ENCODE data around the gene LCE3B. TPM values are rescaled to one million over a fixed set of nuclear protein-coding genes. Genes with fewer than 3 reads are reported as not detected.
A peak's percentile ranks its signal among the peaks of the same experiment; 100 is the strongest.

Gene LCE3B
- total and polyA plus RNA-seq, 3 donors from 2014 or later: not detected

GRCh38 chr1:152621993-152622392, 8.4 kb downstream of the LCE3B start:
- Histone ChIP-seq H3K36me3 (ENCODE audit: low read depth, missing control alignments) (no peaks in the 10 kb centered on the region), H3K27ac (no peak overlapping the region), H3K4me3 (no peak overlapping the region), H3K27me3 (no peaks in the 10 kb centered on the region), H3K9me3 (no peaks in the 10 kb centered on the region), H3K4me1 (no peaks in the 10 kb centered on the region)
- intact Hi-C loops (cut with DNase I; ENCODE audit: low total_unique reads): no loop called here
- WGBS, 2 donors: 74 to 76% methylated on average over 3 of the region's 3 CpGs
- no peak for DNase-seq
- TF ChIP-seq CTCF (IDR thresholded peaks at IDR 0.05) (no peak), POLR2A (IDR thresholded peaks at IDR 0.05) (no peak)

DNA sequence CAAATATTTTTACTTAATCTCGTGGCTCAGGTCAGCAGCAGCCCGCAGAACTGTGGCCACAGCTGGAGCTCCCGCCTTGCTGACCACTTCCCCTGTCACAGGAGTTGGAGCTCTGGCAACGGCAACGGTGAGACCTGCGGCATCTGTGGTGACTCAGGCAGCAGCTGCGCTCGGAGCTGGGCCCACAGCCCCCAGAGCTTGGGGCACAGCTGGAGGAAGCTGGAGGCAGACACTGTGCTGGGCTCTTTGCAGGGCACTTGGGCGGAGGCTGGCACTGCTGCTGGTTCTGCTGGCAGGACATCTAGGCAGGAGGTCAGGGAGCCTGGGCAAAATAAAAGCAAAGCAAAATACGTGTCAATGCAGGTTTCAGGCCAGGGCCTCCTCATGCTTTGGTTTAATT, 9.2 kb downstream of the LCE3B start, which contains the start of gene LCE3A:
LCE3A (minus strand) TSS at position 301 of the 400 bp plus-strand sequence; CDS start at position 301, 0 bp downstream.
- Histone ChIP-seq H3K9me3 (no peaks in the 10 kb centered on the region), H3K4me1 (no peaks in the 10 kb centered on the region), H3K4me3 (peak within 1 kb of the TSS in 1 of 2 donors; percentile 17), H3K27ac (no peak within 1 kb of the TSS), H3K36me3 (ENCODE audit: low read depth, missing control alignments) (no peaks in the 10 kb centered on the region), H3K27me3 (no peaks in the 10 kb centered on the region)
- WGBS, 2 donors: 49 to 54% methylated on average over 7 to 10 of the region's 10 CpGs
- no peak for DNase-seq
- TF ChIP-seq POLR2A (IDR thresholded peaks at IDR 0.05): no peak
- no peak for TF ChIP-seq CTCF (IDR thresholded peaks at IDR 0.05)
- intact Hi-C loops (cut with DNase I; ENCODE audit: low total_unique reads): no loop called here

GRCh38 chr1:152623203-152623844, 9.7 kb downstream of the LCE3B start:
- intact Hi-C loops (cut with DNase I; ENCODE audit: low total_unique reads): no loop called here

DNA sequence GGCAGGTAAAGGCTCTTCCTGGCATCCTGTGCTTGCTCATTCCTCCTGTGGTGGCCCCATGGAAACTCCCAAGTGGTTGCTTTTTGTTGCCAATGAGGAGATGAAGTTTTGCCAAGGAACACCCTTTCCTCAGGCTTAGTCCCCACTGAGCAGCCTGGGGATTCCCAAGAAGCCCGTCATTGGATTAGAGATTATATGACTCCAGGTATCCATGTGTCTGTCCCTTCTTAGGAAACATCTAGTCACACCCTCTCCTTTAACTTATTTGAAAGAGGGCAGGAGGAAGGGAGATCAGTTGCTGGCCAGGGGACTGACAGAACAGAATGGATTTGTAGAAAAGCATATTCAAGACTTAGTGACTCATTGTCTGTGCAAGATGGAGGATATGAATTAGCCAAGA, 13.1 kb downstream of the LCE3B start:
- intact Hi-C loops (cut with DNase I; ENCODE audit: low total_unique reads): no loop called here
- H3K27me3 ChIP-seq: no peaks in the 10 kb centered on the region
- no peaks in the 10 kb centered on the region for H3K36me3 ChIP-seq (ENCODE audit: low read depth, missing control alignments)
- no peak for TF ChIP-seq POLR2A (IDR thresholded peaks at IDR 0.05)
- no peak for TF ChIP-seq CTCF (IDR thresholded peaks at IDR 0.05)
- 63 to 80% methylated on average over 1 of the region's 1 CpG for WGBS, 2 donors
- no peak overlapping the region for H3K27ac ChIP-seq
- DNase-seq: no peak
- H3K4me1 ChIP-seq: no peaks in the 10 kb centered on the region
- no peaks in the 10 kb centered on the region for H3K9me3 ChIP-seq
- H3K4me3 ChIP-seq: no peak overlapping the region

More at GRCh38 chr1:152623203-152623844, 9.7 kb downstream of the LCE3B start:
- H3K36me3 ChIP-seq (ENCODE audit: low read depth, missing control alignments): no peaks in the 10 kb centered on the region
- 14 to 21% methylated on average over 4 to 25 of the region's 29 CpGs for WGBS, 2 donors
- peak overlapping the region in 1 of 2 donors; percentile 17 for H3K4me3 ChIP-seq
- no peak overlapping the region for H3K27ac ChIP-seq
- TF ChIP-seq CTCF (IDR thresholded peaks at IDR 0.05) (peak in 1 of 3 experiments; percentile 16), POLR2A (IDR thresholded peaks at IDR 0.05) (no peak)
- no peaks in the 10 kb centered on the region for H3K4me1 ChIP-seq
- H3K27me3 ChIP-seq: no peaks in the 10 kb centered on the region
- peak; percentile 39 for DNase-seq
- no peaks in the 10 kb centered on the region for H3K9me3 ChIP-seq

DNA sequence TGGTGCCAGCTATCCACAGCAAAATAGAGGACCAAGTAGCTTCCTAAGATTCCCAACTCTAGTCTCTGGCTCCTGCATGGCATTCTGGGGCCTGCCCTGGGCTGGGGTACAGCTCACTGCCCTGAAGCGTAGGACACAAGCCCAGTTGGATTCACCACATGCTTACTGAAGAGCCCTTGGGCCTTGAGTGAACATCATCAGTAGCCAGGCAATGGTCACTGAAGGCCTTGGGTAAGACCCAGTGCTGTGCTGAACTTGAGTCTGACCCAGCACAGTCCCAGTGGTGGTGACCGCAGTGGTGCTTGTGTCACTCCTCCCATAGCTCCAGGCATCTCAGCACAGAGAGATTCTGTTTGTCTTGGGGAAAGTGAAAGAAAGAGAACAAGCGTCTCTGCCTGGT, 17.0 kb downstream of the LCE3B start:
- Histone ChIP-seq H3K4me3 (no peak overlapping the region), H3K36me3 (ENCODE audit: low read depth, missing control alignments) (no peaks in the 10 kb centered on the region), H3K4me1 (no peaks in the 10 kb centered on the region), H3K27me3 (no peaks in the 10 kb centered on the region), H3K9me3 (no peaks in the 10 kb centered on the region), H3K27ac (no peak overlapping the region)
- intact Hi-C loops (cut with DNase I; ENCODE audit: low total_unique reads): no loop called here
- DNase-seq: no peak
- no peak for TF ChIP-seq CTCF (IDR thresholded peaks at IDR 0.05)
- TF ChIP-seq POLR2A (IDR thresholded peaks at IDR 0.05): no peak
- WGBS, 2 donors: 93 to 94% methylated on average over 3 of the region's 3 CpGs
